H1 (cell line): ENCODE measurements around the gene ITGB7. TPM values are rescaled to one million over a fixed set of nuclear protein-coding genes. Genes with fewer than 3 reads are reported as not detected.

Experiments
- CTCF ChIA-PET: fragments of 300-600 bp; sonication (Branson Sonifier 250); formaldehyde crosslinking; loops from one replicate; lab custom pipeline; 2021; ENCODE audit not compliant: partially characterized antibody; lab: Charles Lee
- POLR2A ChIA-PET: fragments of 300-600 bp; sonication (Branson Sonifier 250); formaldehyde crosslinking; loops from one replicate; lab custom pipeline; 2021; ENCODE audit warnings: inconsistent platforms; ENCODE audit not compliant: partially characterized antibody; lab: Charles Lee
- DNase-seq, 2 experiments: peaks; one replicate each; pipeline versions ENCODE4 v3.0.0 to v3.0.0-alpha.2; 2010 to 2022; ENCODE audit warnings: low spot score in 2 of 2, low read depth in 1 of 2, mixed read lengths in 1 of 2
- FAIRE-seq: peaks from 2 replicates; lab custom pipeline; 2011; peaks lifted over from hg19 to GRCh38; lab: Jason Lieb, UNC
- H2AFZ ChIP-seq: 2 replicates; pipeline ENCODE4 v1.8.1; 2012; ENCODE audit warnings: low read length, inconsistent platforms
- H2AK5ac ChIP-seq: 2 replicates; pipeline ENCODE4 v1.6.1; 2013; ENCODE audit warnings: low read depth, low read length
- H2BK120ac ChIP-seq: replicated peaks from 2 replicates; pipeline ENCODE3; 2013; ENCODE audit warnings: low read depth, low read length, inconsistent platforms
- H2BK12ac ChIP-seq: 2 replicates; pipeline ENCODE4 v1.6.1; 2013; ENCODE audit warnings: low read depth, low read length
- H2BK15ac ChIP-seq: 2 replicates; pipeline ENCODE4 v1.6.1; 2013; ENCODE audit warnings: low read length
- H2BK20ac ChIP-seq: 2 replicates; pipeline ENCODE4 v1.6.1; 2013; ENCODE audit warnings: low read length
- H2BK5ac ChIP-seq: 2 replicates; pipeline ENCODE4 v1.6.1; 2013; ENCODE audit warnings: low read depth, low read length
- H3K14ac ChIP-seq: 2 replicates; pipeline ENCODE4 v1.6.1; 2013; ENCODE audit warnings: inconsistent platforms; ENCODE audit not compliant: insufficient read length
- H3K18ac ChIP-seq: 2 replicates; pipeline ENCODE4 v1.6.1; 2013; ENCODE audit warnings: low read length; ENCODE audit errors: extremely low read depth
- H3K23ac ChIP-seq: 2 replicates; pipeline ENCODE4 v1.6.1; 2013; ENCODE audit warnings: inconsistent platforms; ENCODE audit not compliant: insufficient read length
- H3K23me2 ChIP-seq: 2 replicates; pipeline ENCODE4 v1.6.1; 2013; ENCODE audit warnings: low read depth, low read length
- H3K27ac ChIP-seq: 2 replicates; pipeline ENCODE4 v1.6.1; 2011; ENCODE audit warnings: low read depth, low read length, inconsistent platforms
- H3K27me3 ChIP-seq, 4 experiments: replicated peaks in 1 of 4; 1 replicate in 1 of 4; 2 replicates in 3 of 4; pipeline versions ENCODE4 v1.6.1 to v1.8.1; 2011 to 2013; ENCODE audit warnings: low read length in 3 of 4, mild to moderate bottlenecking in 3 of 4, inconsistent platforms in 2 of 4, mixed read lengths in 2 of 4, moderate library complexity in 1 of 4; ENCODE audit not compliant: control insufficient read depth in 3 of 4, insufficient read depth in 3 of 4; ENCODE audit errors: extremely low read depth in 1 of 4
- H3K36me3 ChIP-seq, 4 experiments: 2 replicates each; pipeline versions ENCODE4 v1.6.1 to v1.8.1; 2011 to 2013; ENCODE audit warnings: mild to moderate bottlenecking in 4 of 4, low read length in 3 of 4, moderate library complexity in 2 of 4, control low read depth in 1 of 4, inconsistent platforms in 1 of 4; ENCODE audit not compliant: insufficient read depth in 4 of 4, control insufficient read depth in 2 of 4
- H3K4ac ChIP-seq: replicated peaks from 2 replicates; pipeline ENCODE3; 2013; ENCODE audit warnings: low read length, low read depth, mixed read lengths, inconsistent platforms; ENCODE audit not compliant: insufficient read length
- H3K4me1 ChIP-seq, 4 experiments: replicated peaks in 1 of 4; 1 replicate in 1 of 4; 2 replicates in 3 of 4; pipeline versions ENCODE4 v1.6.1 to v1.8.1; 2011 to 2013; ENCODE audit warnings: low read length in 3 of 4, inconsistent platforms in 2 of 4, mixed read lengths in 1 of 4; ENCODE audit not compliant: insufficient read depth in 4 of 4, control insufficient read depth in 3 of 4
- H3K4me2 ChIP-seq, 2 experiments: 2 replicates each; pipeline versions ENCODE4 v1.6.1 to v1.8.1; 2011 to 2013; ENCODE audit warnings: low read depth in 2 of 2, low read length in 2 of 2, control low read depth in 1 of 2, inconsistent platforms in 1 of 2, mild to moderate bottlenecking in 1 of 2; ENCODE audit not compliant: insufficient read depth in 1 of 2
- H3K4me3 ChIP-seq, 4 experiments: fragments of 200-600, 300-600 bp in 1 of 4; sonication (generic), shearing (Covaris generic), sonication (Bioruptor Twin) in 1 of 4; 2 replicates each; pipeline versions ENCODE4 v1.5.1 to v1.8.1; 2011 to 2016; ENCODE audit warnings: low read length in 4 of 4, low read depth in 3 of 4, control low read depth in 2 of 4, inconsistent platforms in 2 of 4, mild to moderate bottlenecking in 2 of 4, mixed read lengths in 1 of 4, moderate library complexity in 1 of 4; ENCODE audit not compliant: insufficient read depth in 2 of 4; ENCODE audit errors: extremely low read depth in 1 of 4
- H3K56ac ChIP-seq: replicated peaks from 2 replicates; pipeline ENCODE3; 2013; ENCODE audit warnings: low read depth, mild to moderate bottlenecking, mixed read lengths, low read length, inconsistent platforms; ENCODE audit not compliant: insufficient read length
- H3K79me1 ChIP-seq: 2 replicates; pipeline ENCODE4 v1.6.1; 2013; ENCODE audit warnings: low read depth, low read length, control low read depth
- H3K79me2 ChIP-seq, 2 experiments: 2 replicates each; pipeline versions ENCODE4 v1.6.1 to v1.8.1; 2012 to 2013; ENCODE audit warnings: low read length in 2 of 2, mild to moderate bottlenecking in 2 of 2, inconsistent platforms in 1 of 2; ENCODE audit not compliant: insufficient read depth in 2 of 2, control insufficient read depth in 1 of 2
- H3K9ac ChIP-seq, 4 experiments: replicated peaks in 1 of 4; 1 replicate in 1 of 4; 2 replicates in 3 of 4; pipeline versions ENCODE4 v1.6.1 to v1.8.1; 2011 to 2013; ENCODE audit warnings: low read depth in 3 of 4, low read length in 3 of 4, control low read depth in 2 of 4, mild to moderate bottlenecking in 2 of 4, moderate library complexity in 2 of 4, inconsistent platforms in 1 of 4; ENCODE audit errors: extremely low read depth in 1 of 4
- H3K9me3 ChIP-seq, 2 experiments: 2 replicates each; pipeline versions ENCODE4 v1.6.1 to v1.8.1; 2012 to 2013; ENCODE audit warnings: mild to moderate bottlenecking in 2 of 2, moderate library complexity in 2 of 2, control low read depth in 1 of 2, inconsistent platforms in 1 of 2, low read depth in 1 of 2, low read length in 1 of 2, mixed read lengths in 1 of 2; ENCODE audit not compliant: insufficient read depth in 2 of 2
- H4K20me1 ChIP-seq, 2 experiments: replicated peaks in 1 of 2; 2 replicates each; pipeline versions ENCODE3 to v1.8.1; 2011 to 2013; ENCODE audit warnings: inconsistent platforms in 2 of 2, low read length in 2 of 2, mild to moderate bottlenecking in 1 of 2; ENCODE audit not compliant: insufficient read depth in 2 of 2, control insufficient read depth in 1 of 2
- H4K5ac ChIP-seq: 2 replicates; pipeline ENCODE4 v1.6.1; 2013; ENCODE audit warnings: low read length, low read depth, mixed read lengths, inconsistent platforms; ENCODE audit not compliant: insufficient read length
- H4K8ac ChIP-seq: 2 replicates; pipeline ENCODE4 v1.8.0; 2013; ENCODE audit warnings: mild to moderate bottlenecking, moderate library complexity, low read length, inconsistent platforms; ENCODE audit not compliant: insufficient read depth; ENCODE audit errors: extremely low read depth
- H4K91ac ChIP-seq: replicated peaks from 2 replicates; pipeline ENCODE3; 2013; ENCODE audit warnings: low read length, mixed read lengths, inconsistent platforms; ENCODE audit not compliant: insufficient read length
- BRCA1 ChIP-seq: IDR thresholded peaks from 2 replicates; pipeline ENCODE4 v1.6.1; 2012; ENCODE audit warnings: low read depth, low read length, improper control_type of control experiment
- SAP30 ChIP-seq: fragments of 300-600 bp; sonication (generic); IDR thresholded peaks from 2 replicates; pipeline ENCODE4 v1.7.1; 2012; ENCODE audit warnings: low read length, moderate library complexity, mild to moderate bottlenecking, inconsistent platforms; ENCODE audit not compliant: insufficient read depth, insufficient replicate concordance
- TEAD4 ChIP-seq: IDR thresholded peaks from 2 replicates; pipeline ENCODE4 v1.6.1; 2012; ENCODE audit warnings: low read depth, low read length, inconsistent platforms, mixed read lengths
- WGBS, 2 experiments: shearing (Covaris generic) in 1 of 2; methylation state at CpG; one replicate each; pipeline versions ENCODE4 v1.1.6 to v1.1.7; 2013 to 2015; ENCODE audit warnings: low lambda C conversion rate in 2 of 2, mixed read lengths in 2 of 2, inconsistent platforms in 1 of 2, low coverage in 1 of 2, missing lambda C conversion rate in 1 of 2; ENCODE audit not compliant: insufficient replicate concordance in 2 of 2, insufficient coverage in 1 of 2, insufficient read length in 1 of 2; ENCODE audit errors: extremely low coverage in 1 of 2, missing lambda C conversion rate in 1 of 2; 5-methylcytosine and 5-hydroxymethylcytosine counted together
- polyA plus RNA-seq, 7 experiments: library from polyadenylated mRNA; depleted of rRNA in 3 of 7; stranded (reverse) in 5 of 7; unstranded in 2 of 7; fragments of >200 nt in 5 of 7; fragments of 200-250 nt in 2 of 7; gene quantifications; 1 replicate in 5 of 7; 2 replicates in 1 of 7; 4 replicates in 1 of 7; pipeline versions ENCODE4 v1.2.1 to v1.2.3, GENCODE V29; 2011 to 2013; ENCODE audit warnings: missing spikeins in 2 of 7, mixed read lengths in 2 of 7
- total RNA-seq: library from RNA; stranded (reverse); fragmentation: NEBNext Ultra II Directional; extraction: Animal tissue kit (Norgen Biotek cat#: 25700); gene quantifications from 2 replicates; pipeline ENCODE4 v1.2.1, GENCODE V29; 2021

The ITGB7 gene
- total and polyA plus RNA-seq, 2 of the 8 experiments (the other 6 are each of a cell fraction or from before 2014, with no cell fraction given): 0.35 to 0.54 TPM

DNA sequence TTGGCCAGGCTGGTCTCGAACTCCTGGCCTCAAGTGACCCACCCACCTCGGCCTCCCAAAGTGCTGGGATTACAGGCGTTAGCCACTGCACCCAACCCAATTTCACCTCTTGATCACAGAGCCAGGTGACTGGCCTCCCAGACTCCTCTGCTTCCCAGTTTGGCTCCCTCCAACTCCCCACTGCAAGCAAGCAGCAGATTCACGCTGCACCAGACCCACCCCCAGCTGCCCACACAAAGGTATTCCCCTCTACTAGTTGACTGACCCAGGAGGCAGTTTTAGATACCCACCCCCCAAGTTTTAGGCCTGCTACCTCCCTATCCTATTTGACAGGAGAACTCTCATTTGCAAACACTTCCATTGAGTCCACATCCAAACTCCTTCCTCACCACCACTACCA lies 19.8 kb upstream of the ITGB7 start:
- H3K79me2 ChIP-seq: peaks cover 0 to 13% of the 10 kb centered on the region in 2 experiments; a peak in 1 of 4 replicates
- H4K20me1 ChIP-seq: no peaks in the 10 kb centered on the region
- H3K4me1 ChIP-seq: peaks cover 35 to 63% (median 45%) of the 10 kb centered on the region in 4 experiments
- H3K27me3 ChIP-seq: no peaks in the 10 kb centered on the region
- no peak overlapping the region for H3K4me3 ChIP-seq
- ChIA-PET POLR2A (interaction anchor here (0.9 to 12.4 kb wide), 3 partner anchors 7 to 42 kb away, joined by 3 to 151 read pairs (median 4); no protein-coding TSS in a partner anchor), CTCF (interaction anchor here (1.4 to 21.6 kb wide), 4 partner anchors 13 to 35 kb away, joined by 3 to 654 read pairs (median 28); partner anchors contain the start of gene ESPL1)
- H3K23ac ChIP-seq: no peak overlapping the region
- no peak overlapping the region for H4K8ac ChIP-seq
- FAIRE-seq (no peak), DNase-seq (no peak)
- H3K56ac ChIP-seq: no peak overlapping the region
- H2BK15ac ChIP-seq: no peak overlapping the region
- H3K27ac ChIP-seq: no peak overlapping the region
- no peak overlapping the region for H3K4ac ChIP-seq
- H3K4me2 ChIP-seq: no peak overlapping the region
- H2BK120ac ChIP-seq: no peak overlapping the region
- no peak overlapping the region for H3K14ac ChIP-seq
- H3K9me3 ChIP-seq: no peaks in the 10 kb centered on the region
- H4K91ac ChIP-seq: no peak overlapping the region
- H3K9ac ChIP-seq: no peak overlapping the region
- no peak overlapping the region for H2AK5ac ChIP-seq
- no peak overlapping the region for H2BK20ac ChIP-seq
- no peak overlapping the region for H2BK12ac ChIP-seq
- H2AFZ ChIP-seq: no peak overlapping the region
- no peak overlapping the region for H3K18ac ChIP-seq
- no peak overlapping the region; the same call in 1 of the 2 replicates for H2BK5ac ChIP-seq
- WGBS, 2 experiments: 92% methylated on average over 4 of the region's 4 CpGs; no CpG with 5 or more reads in 1 of the 2 experiments
- peaks cover 9% of the 10 kb centered on the region for H3K23me2 ChIP-seq
- no peaks in the 10 kb centered on the region; a peak in 1 of 8 replicates for H3K36me3 ChIP-seq
- H3K79me1 ChIP-seq: no peaks in the 10 kb centered on the region
- H4K5ac ChIP-seq: no peak overlapping the region
- no peak for TF ChIP-seq SAP30
- no peak for TF ChIP-seq TEAD4
- TF ChIP-seq BRCA1: no peak
